GM19193 (cell line): Measurements from ENCODE around the gene ADAMTS3.

Experiments
- POLR2A ChIP-seq: IDR thresholded peaks from 4 replicates; pipeline ENCODE4 v1.6.1; 2011; ENCODE audit not compliant: insufficient read depth, insufficient read length; ENCODE audit errors: extremely low read depth

The ADAMTS3 gene

GRCh38 chr4:72566464-72566972, 2.5 kb downstream of the ADAMTS3 start:
- TF ChIP-seq POLR2A = no peak

- no peak for TF ChIP-seq POLR2A
Observed at GRCh38 chr4:72564789-72565188, 4.2 kb downstream of the ADAMTS3 start.

- no peak for TF ChIP-seq POLR2A
Observed at GRCh38 chr4:72564184-72564583, 4.8 kb downstream of the ADAMTS3 start.

- TF ChIP-seq POLR2A = no peak
Observed at GRCh38 chr4:72558655-72559054, 10.4 kb downstream of the ADAMTS3 start.

GRCh38 chr4:72557021-72557420, 12.0 kb downstream of the ADAMTS3 start:
- no peak for TF ChIP-seq POLR2A

GRCh38 chr4:72555377-72555831, 13.6 kb downstream of the ADAMTS3 start:
- TF ChIP-seq POLR2A = no peak

GRCh38 chr4:72553540-72554337, 15.3 kb downstream of the ADAMTS3 start:
- no peak for TF ChIP-seq POLR2A

- no peak for TF ChIP-seq POLR2A
Observed at GRCh38 chr4:72552447-72552846, 16.6 kb downstream of the ADAMTS3 start.

- TF ChIP-seq POLR2A = no peak
Observed at GRCh38 chr4:72546456-72546855, 22.6 kb downstream of the ADAMTS3 start.

- TF ChIP-seq POLR2A = no peak
Observed at GRCh38 chr4:72538006-72538405, 31.0 kb downstream of the ADAMTS3 start.

GRCh38 chr4:72536443-72536842, 32.6 kb downstream of the ADAMTS3 start:
- no peak for TF ChIP-seq POLR2A

GRCh38 chr4:72531768-72532290, 37.2 kb downstream of the ADAMTS3 start:
- no peak for TF ChIP-seq POLR2A

GRCh38 chr4:72531322-72531721, 37.7 kb downstream of the ADAMTS3 start:
- TF ChIP-seq POLR2A = no peak

GRCh38 chr4:72529148-72529822, 39.7 kb downstream of the ADAMTS3 start:
- no peak for TF ChIP-seq POLR2A

- TF ChIP-seq POLR2A = no peak
Observed at GRCh38 chr4:72527038-72527646, 41.9 kb downstream of the ADAMTS3 start.
